Right lobe of liver (tissue), 6 donors: ENCODE results near the gene NR3C2. TPM values are rescaled to one million over a fixed set of nuclear protein-coding genes. Genes with fewer than 3 reads are reported as not detected.
A peak's percentile ranks its signal among the peaks of the same experiment; 100 is the strongest.

Experiments
- ATAC-seq, 4 donors: fragments of 200-7000 bp; cut with Tn5 transposase; one replicate each; pipeline ENCODE4 v1.9.1; 2020; ENCODE audit warnings: mild to moderate bottlenecking in 4 of 4, moderate library complexity in 4 of 4
- DNase-seq, 3 donors: peaks; one replicate each; pipeline ENCODE4 v3.0.0-alpha.2; 2020
- H3K27ac ChIP-seq, 3 donors: fragments of 200-600 bp; one replicate each; pipeline ENCODE4 v1.8.0; 2022
- H3K27me3 ChIP-seq, 2 donors: fragments of 200-600 bp; one replicate each; pipeline ENCODE4 v1.8.0; 2022
- H3K36me3 ChIP-seq, 4 donors: fragments of 200-600 bp; sonication (generic) in 1 of 4; one replicate each; pipeline versions ENCODE4 v1.5.1 to v1.8.0; 2017 to 2022; ENCODE audit warnings: control low read depth in 1 of 4
- H3K4me1 ChIP-seq, 4 donors: fragments of 200-600 bp; sonication (generic) in 1 of 4; one replicate each; pipeline versions ENCODE4 v1.5.1 to v1.8.0; 2017 to 2022; ENCODE audit warnings: control low read depth in 1 of 4
- H3K4me3 ChIP-seq, 3 donors: fragments of 200-600 bp; one replicate each; pipeline ENCODE4 v1.8.0; 2022
- H3K9me3 ChIP-seq, 4 donors: fragments of 200-600 bp; sonication (generic) in 1 of 4; one replicate each; pipeline versions ENCODE4 v1.5.1 to v1.8.0; 2017 to 2022; ENCODE audit warnings: control low read depth in 1 of 4
- CTCF ChIP-seq, 4 donors: fragments of 200-600 bp in 3 of 4; fragments of 450-650 bp in 1 of 4; IDR thresholded peaks; one replicate each; pipeline versions ENCODE4 v1.5.1 to v1.8.0; 2016 to 2022; ENCODE audit warnings: antibody characterized with exemption in 4 of 4, mild to moderate bottlenecking in 2 of 4
- POLR2A ChIP-seq: fragments of 450-650 bp; IDR thresholded peaks from one replicate; pipeline ENCODE4 v1.6.1; 2017; ENCODE audit warnings: antibody characterized with exemption, mild to moderate bottlenecking
- WGBS: methylation state at CpG from one replicate; pipeline ENCODE4 v1.1.6; 2018; ENCODE audit warnings: low coverage, low lambda C conversion rate; ENCODE audit not compliant: insufficient coverage; ENCODE audit errors: missing lambda C conversion rate; 5-methylcytosine and 5-hydroxymethylcytosine counted together
- intact Hi-C, 2 donors: fragments of 100-400 bp; cut with DNase I; formaldehyde crosslinking; loops; one replicate each; pipeline versions ENCODE4 v1.11.2 to v1.14.1; 2022
- total RNA-seq, 6 experiments: library from RNA; depleted of rRNA in 2 of 6; stranded (reverse); fragments of >200 nt in 2 of 6; fragmentation: NEBNext Ultra II Directional in 3 of 6; extraction: Animal tissue kit (Norgen Biotek cat#: 25700) in 3 of 6; gene quantifications; one replicate each; pipeline versions ENCODE4 v1.1.0 to v1.2.4, GENCODE V29; 2016 to 2023
- donor health status: DM: no; HTN: yes; CAD: no.
- donor health status: DM: no; HTN: no; CAD: no.
- donor health status: DM: no; HTN: no; CAD: no.
- donor health status: DM: no; HTN: yes; CAD: no.
- donor health status: DM: no; HTN: yes; CAD: no.

NR3C2 gene
- total RNA-seq, 6 experiments from 2014 or later: 4.8 to 15.9 (median 8.9) TPM

DNA sequence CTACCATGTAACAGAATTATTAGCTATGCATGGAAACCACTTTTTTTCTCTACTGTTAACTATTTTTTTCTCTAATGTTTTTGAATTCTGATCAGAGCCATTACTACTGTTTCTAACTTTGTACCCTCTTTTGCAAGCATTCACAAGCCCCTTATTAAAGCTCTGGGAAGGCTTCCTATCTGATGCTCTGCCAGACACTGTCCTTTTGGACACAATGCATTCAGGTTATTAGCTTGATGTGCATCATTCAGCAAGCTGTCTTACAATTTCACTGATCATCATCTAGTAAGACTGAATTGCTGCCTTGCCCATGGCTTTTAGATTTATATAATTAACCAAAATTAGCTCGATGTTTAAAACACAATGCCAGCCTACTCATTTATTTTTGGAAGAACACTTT is 155.1 kb downstream of the NR3C2 start:
- 82% methylated on average over 1 of the region's 1 CpG for WGBS
- no peaks in the 10 kb centered on the region for H3K9me3 ChIP-seq
- TF ChIP-seq POLR2A (no peak), CTCF (IDR thresholded peaks at IDR 0.05) (no peak)
- no peak overlapping the region for H3K4me3 ChIP-seq
- intact Hi-C loops: no loop called here
- H3K27ac ChIP-seq: no peak overlapping the region
- no peaks in the 10 kb centered on the region for H3K27me3 ChIP-seq
- ATAC-seq (no peak), DNase-seq (no peak)
- no peaks in the 10 kb centered on the region for H3K36me3 ChIP-seq
- H3K4me1 ChIP-seq: peaks cover 0 to 26% (median 12%) of the 10 kb centered on the region in 4 donors

GRCh38 chr4:148286012-148286411 is 156.2 kb downstream of the NR3C2 start:
- Histone ChIP-seq H3K27me3 (no peaks in the 10 kb centered on the region), H3K27ac (no peak overlapping the region), H3K9me3 (no peaks in the 10 kb centered on the region), H3K4me1 (peaks cover 0 to 26% (median 12%) of the 10 kb centered on the region in 4 donors), H3K36me3 (no peaks in the 10 kb centered on the region), H3K4me3 (no peak overlapping the region)
- ATAC-seq (no peak), DNase-seq (no peak)
- no peak for TF ChIP-seq POLR2A
- no peak for TF ChIP-seq CTCF (IDR thresholded peaks at IDR 0.05)
- intact Hi-C loops: no loop called here

DNA sequence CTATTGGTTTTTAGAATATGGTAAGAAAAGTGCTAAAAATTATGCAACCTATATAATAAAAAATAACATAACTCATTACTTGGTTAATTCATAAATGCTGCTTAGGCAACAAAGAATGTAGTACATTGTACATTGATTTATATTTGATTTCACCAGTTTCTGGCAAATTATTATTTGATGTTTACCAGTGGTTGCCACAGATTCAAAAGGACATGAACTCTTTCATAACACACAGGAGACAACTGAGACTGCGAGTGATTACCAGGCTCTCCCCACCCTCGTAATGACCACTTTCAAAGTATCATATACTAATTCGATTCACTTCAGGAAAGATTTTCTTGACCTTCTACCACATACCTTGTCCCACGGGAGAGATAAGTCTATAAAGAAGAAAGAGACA is 158.5 kb downstream of the NR3C2 start:
- Histone ChIP-seq H3K27me3 (no peaks in the 10 kb centered on the region), H3K9me3 (no peaks in the 10 kb centered on the region), H3K36me3 (no peaks in the 10 kb centered on the region), H3K4me3 (peak overlapping the region in 1 of 3 donors; percentile 12), H3K4me1 (peaks cover 0 to 26% (median 12%) of the 10 kb centered on the region in 4 donors), H3K27ac (peak overlapping the region in 2 of 3 donors; percentile 67 to 87)
- peak; percentile 84 to 91 (median 86) for ATAC-seq
- no peak for DNase-seq
- no peak for TF ChIP-seq POLR2A
- TF ChIP-seq CTCF (IDR thresholded peaks at IDR 0.05): no peak
- 37% methylated on average over 4 of the region's 4 CpGs for WGBS
- intact Hi-C loops: no loop called here

GRCh38 chr4:148278310-148278709 is 163.9 kb downstream of the NR3C2 start:
- Histone ChIP-seq H3K27ac (no peak overlapping the region), H3K9me3 (no peaks in the 10 kb centered on the region), H3K36me3 (no peaks in the 10 kb centered on the region), H3K4me1 (peaks cover 0 to 14% (median 0%) of the 10 kb centered on the region in 4 donors), H3K4me3 (no peak overlapping the region), H3K27me3 (no peaks in the 10 kb centered on the region)
- ATAC-seq (no peak), DNase-seq (no peak)
- WGBS: 94% methylated on average over 9 of the region's 9 CpGs
- intact Hi-C loops: no loop called here
- TF ChIP-seq CTCF (IDR thresholded peaks at IDR 0.05) (no peak), POLR2A (no peak)

- Histone ChIP-seq H3K27me3 (no peaks in the 10 kb centered on the region), H3K27ac (no peak overlapping the region), H3K4me1 (peaks cover 0 to 6% (median 0%) of the 10 kb centered on the region in 4 donors), H3K4me3 (no peak overlapping the region), H3K9me3 (no peaks in the 10 kb centered on the region), H3K36me3 (no peaks in the 10 kb centered on the region)
- DNase-seq: no peak
- 79% methylated on average over 4 of the region's 4 CpGs for WGBS
- ATAC-seq: no peak
- TF ChIP-seq CTCF (IDR thresholded peaks at IDR 0.05) (no peak), POLR2A (no peak)
- intact Hi-C loops: no loop called here
These were observed 166.9 kb downstream of the NR3C2 start for GRCh38 chr4:148275266-148275665.
